Prostate gland (tissue), 1 donor: ENCODE data around the gene LMX1B.

Source experiments
- POLR2A ChIP-seq: fragments of 450-650 bp; IDR thresholded peaks from one replicate; pipeline ENCODE4 v1.6.1; 2016; ENCODE audit warnings: antibody characterized with exemption, mild to moderate bottlenecking
- POLR2AphosphoS5 ChIP-seq: sonication (generic); formaldehyde crosslinking; IDR thresholded peaks from one replicate; pipeline ENCODE4 v1.6.1; 2017; ENCODE audit warnings: antibody characterized with exemption

DNA sequence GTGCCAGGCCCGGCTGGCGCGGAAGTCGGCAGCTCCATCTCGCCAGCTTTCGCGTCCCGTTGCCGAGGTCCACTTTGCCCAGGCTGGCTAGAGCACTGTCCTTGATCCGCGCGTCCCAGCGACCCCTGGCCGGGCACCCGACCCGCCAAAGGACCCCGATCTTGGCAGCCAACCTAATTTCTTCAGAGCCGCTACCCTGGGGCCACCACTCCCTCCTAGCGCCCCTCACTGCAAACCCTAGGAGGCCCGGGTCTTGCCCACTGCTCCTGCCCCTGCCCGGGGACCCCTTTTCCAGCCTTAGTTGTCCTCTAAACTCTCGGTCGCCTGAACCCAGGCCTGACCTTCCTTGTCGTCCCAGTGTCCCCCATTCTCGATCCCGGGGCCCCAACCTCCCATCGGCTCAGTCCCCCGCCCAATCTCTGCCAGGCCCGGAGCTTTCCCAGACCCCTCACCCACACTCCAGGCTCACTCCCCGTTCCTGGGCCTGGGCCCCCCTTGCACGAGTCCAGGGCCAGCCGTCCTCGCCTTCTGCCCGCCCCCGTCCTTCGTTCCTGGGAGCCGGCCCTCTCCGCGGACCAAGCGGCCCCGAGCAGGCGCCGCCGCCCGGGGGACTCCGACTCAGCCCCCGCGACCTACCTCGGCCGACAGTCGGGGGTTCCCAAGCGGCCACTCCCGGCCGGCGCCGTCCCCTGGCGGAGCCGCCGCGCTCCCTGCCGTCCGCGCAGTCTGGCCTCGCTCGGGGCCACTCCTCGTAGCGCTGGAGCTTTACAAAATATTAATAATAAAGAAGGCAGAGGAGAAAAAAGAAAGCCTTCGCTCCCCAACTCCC is 701 bp upstream of the LMX1B start:
- no peak for TF ChIP-seq POLR2A
- TF ChIP-seq POLR2AphosphoS5: no peak
